ENCODE results near the gene FUCA2. TPM values are rescaled to one million over a fixed set of nuclear protein-coding genes. Genes with fewer than 3 reads are reported as not detected.

FUCA2 gene
- total RNA-seq, 1 donor from 2014 or later = 19.4 TPM

- no peak for DNase-seq (ENCODE audit: extremely low spot score in 2 of 2)
- Histone ChIP-seq H3K27me3 (no peaks in the 10 kb centered on the region), H3K9me3 (no peaks in the 10 kb centered on the region), H3K27ac (peak overlapping the region; percentile 79), H3K4me1 (peaks cover 15% of the 10 kb centered on the region), H3K36me3 (no peaks in the 10 kb centered on the region), H3K4me3 (peak overlapping the region; percentile 56 to 80)
- intact Hi-C loops (cut with DNase I) = no loop called here
- TF ChIP-seq CTCF (IDR thresholded peaks at IDR 0.05) (peak in 1 of 3 experiments; percentile 17), POLR2AphosphoS5 (IDR thresholded peaks at IDR 0.05; ENCODE audit: insufficient read depth in 1 of 2, low read depth in 1 of 2) (no peak), POLR2A (IDR thresholded peaks at IDR 0.05) (no peak)
Measured at GRCh38 chr6:143536866-143537691, 25.6 kb upstream of the FUCA2 start.

GRCh38 chr6:143536461-143536865 lies 24.9 kb upstream of the FUCA2 start:
- Histone ChIP-seq H3K36me3 (no peaks in the 10 kb centered on the region), H3K27me3 (no peaks in the 10 kb centered on the region), H3K4me3 (peak overlapping the region; percentile 56 to 80), H3K4me1 (peaks cover 15% of the 10 kb centered on the region), H3K9me3 (no peaks in the 10 kb centered on the region), H3K27ac (peak overlapping the region; percentile 79)
- TF ChIP-seq POLR2AphosphoS5 (IDR thresholded peaks at IDR 0.05; ENCODE audit: insufficient read depth in 1 of 2, low read depth in 1 of 2) (no peak), CTCF (IDR thresholded peaks at IDR 0.05) (no peak), POLR2A (IDR thresholded peaks at IDR 0.05) (no peak)
- intact Hi-C loops (cut with DNase I) = no loop called here
- no peak for DNase-seq (ENCODE audit: extremely low spot score in 2 of 2)

- intact Hi-C loops (cut with DNase I) = no loop called here
- TF ChIP-seq CTCF (IDR thresholded peaks at IDR 0.05) = no peak
- Histone ChIP-seq H3K9me3 (no peaks in the 10 kb centered on the region), H3K4me1 (peaks cover 15% of the 10 kb centered on the region), H3K4me3 (no peak overlapping the region), H3K36me3 (no peaks in the 10 kb centered on the region), H3K27ac (no peak overlapping the region), H3K27me3 (no peaks in the 10 kb centered on the region)
- DNase-seq (ENCODE audit: extremely low spot score in 2 of 2) = no peak
Measured at GRCh38 chr6:143535189-143535614, 23.7 kb upstream of the FUCA2 start.

- Histone ChIP-seq H3K9me3 (no peaks in the 10 kb centered on the region), H3K4me1 (peaks cover 7% of the 10 kb centered on the region), H3K27ac (no peak overlapping the region), H3K27me3 (no peaks in the 10 kb centered on the region), H3K4me3 (no peak overlapping the region), H3K36me3 (no peaks in the 10 kb centered on the region)
- DNase-seq (ENCODE audit: extremely low spot score in 2 of 2) = no peak
- intact Hi-C loops (cut with DNase I) = no loop called here
- TF ChIP-seq POLR2A (IDR thresholded peaks at IDR 0.05) (no peak), CTCF (IDR thresholded peaks at IDR 0.05) (no peak), POLR2AphosphoS5 (IDR thresholded peaks at IDR 0.05; ENCODE audit: insufficient read depth in 1 of 2, low read depth in 1 of 2) (no peak)
Measured at GRCh38 chr6:143531720-143532499, 20.4 kb upstream of the FUCA2 start.

- TF ChIP-seq POLR2A (IDR thresholded peaks at IDR 0.05) = no peak
- no peak overlapping the region for H3K4me3 ChIP-seq
- intact Hi-C loops (cut with DNase I) = no loop called here
- no peak overlapping the region for H3K27ac ChIP-seq
- no peaks in the 10 kb centered on the region for H3K4me1 ChIP-seq
- no peaks in the 10 kb centered on the region for H3K36me3 ChIP-seq
- DNase-seq (ENCODE audit: extremely low spot score in 2 of 2) = no peak
- H3K9me3 ChIP-seq = no peaks in the 10 kb centered on the region
- no peaks in the 10 kb centered on the region for H3K27me3 ChIP-seq
Measured at GRCh38 chr6:143529095-143529494, 17.6 kb upstream of the FUCA2 start.

Measured in vagina (tissue), 2 donors.